NCI-H524 (cell line): Measurements from ENCODE around the gene IL17C.
"Not testable (repeated sequence)": the region's sequence is repeated elsewhere in the genome, so short reads cannot be mapped to it uniquely, and the experiment has no call there.

Experiments
- DNase-seq, 2 experiments: peaks; one replicate each; lab custom pipeline; 2025; lab: John Stamatoyannopoulos, UW

IL17C gene

DNA sequence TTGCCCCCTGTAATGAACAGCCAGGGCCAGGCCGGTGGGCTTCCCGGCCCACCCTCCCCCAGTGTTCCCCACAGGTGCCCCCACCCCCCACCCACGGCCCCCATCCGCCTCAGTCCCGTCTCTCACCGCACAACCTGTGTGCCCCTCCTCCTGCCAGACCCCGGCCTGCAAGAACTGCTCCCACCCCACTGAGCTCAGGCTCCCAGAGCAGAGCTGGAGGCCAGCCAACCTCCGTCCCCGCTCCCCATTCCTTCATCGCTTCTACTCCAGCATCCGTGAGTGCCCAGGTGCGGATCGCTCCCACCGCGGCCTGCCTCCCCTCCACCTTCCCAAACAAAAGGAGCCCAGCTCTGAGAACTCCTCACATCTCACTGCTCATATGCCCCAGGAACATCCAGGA, 20.3 kb downstream of the IL17C start:
- no peak for DNase-seq

GRCh38 chr16:88659160-88659559, 20.8 kb downstream of the IL17C start:
- peak; percentile 19 to 62 for DNase-seq

DNA sequence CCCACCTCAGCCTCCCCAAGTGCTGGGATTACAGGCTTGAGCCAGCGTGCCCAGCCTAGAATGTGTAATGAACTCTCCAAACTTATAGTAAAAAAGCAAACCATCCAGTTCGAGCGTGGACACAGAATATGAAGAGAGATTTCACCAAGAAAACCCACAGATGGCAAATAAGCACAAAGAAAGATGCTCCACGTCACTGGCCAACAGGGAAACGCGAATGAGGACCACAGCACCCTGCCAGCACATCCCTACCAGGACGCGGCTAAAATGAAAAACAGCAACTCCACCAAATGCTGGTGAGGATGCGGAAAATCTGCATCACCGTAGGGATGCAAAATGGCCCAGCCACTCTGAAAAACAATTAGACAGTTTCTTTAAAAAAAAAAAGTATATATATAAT, 23.1 kb downstream of the IL17C start:
- DNase-seq: no peak

GRCh38 chr16:88662222-88662842, 24.0 kb downstream of the IL17C start:
- DNase-seq: no peak

- DNase-seq: peak; percentile 91 to 99
Measured at GRCh38 chr16:88662843-88663606, 24.7 kb downstream of the IL17C start, which contains the start of gene MVD. Gene MVD (minus strand): TSS chr16:88663091. CDS start chr16:88663080, 11 bp downstream.

GRCh38 chr16:88665148-88665547, 26.8 kb downstream of the IL17C start:
- DNase-seq: no peak

DNA sequence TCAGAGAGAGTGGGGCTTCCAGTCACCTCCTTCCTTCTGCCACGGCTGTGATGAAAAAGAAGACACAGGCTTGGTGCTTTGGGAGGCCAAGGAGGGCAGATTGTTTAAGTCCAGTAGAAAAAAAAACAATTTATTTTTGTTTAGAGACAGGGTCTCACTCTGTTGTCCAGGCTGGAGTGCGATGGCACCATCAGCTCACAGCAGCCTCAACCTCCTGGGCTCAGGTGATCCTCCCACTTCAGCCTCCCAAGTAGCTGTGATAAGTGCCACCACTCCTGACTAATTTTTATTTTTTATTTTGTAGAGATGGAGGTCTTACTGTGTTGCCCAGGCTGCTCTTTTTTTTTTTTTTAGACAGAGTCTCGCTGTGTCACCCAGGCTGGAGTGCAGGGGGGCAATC, 27.2 kb downstream of the IL17C start:
- no peak for DNase-seq

DNA sequence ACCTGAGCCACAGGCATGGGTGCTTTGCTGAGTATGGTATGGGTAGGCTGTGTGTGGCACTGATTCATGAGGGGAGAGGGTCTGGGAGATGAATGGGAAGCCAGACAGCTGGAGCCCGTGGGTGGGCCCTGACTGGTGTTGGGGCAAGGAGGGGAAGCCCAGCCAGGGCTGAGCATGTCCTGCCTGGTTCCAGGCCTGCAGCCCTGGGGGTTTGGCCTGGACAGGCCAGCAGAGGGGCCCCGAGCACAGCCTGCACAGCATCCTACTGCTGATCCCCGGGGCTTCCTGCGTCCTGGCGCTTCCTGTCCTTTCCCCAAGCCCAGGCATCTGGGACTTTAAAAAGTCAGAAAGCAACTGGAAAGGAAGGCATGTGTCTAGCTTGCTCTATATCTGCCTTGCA, 29.1 kb downstream of the IL17C start:
- DNase-seq: no peak

DNA sequence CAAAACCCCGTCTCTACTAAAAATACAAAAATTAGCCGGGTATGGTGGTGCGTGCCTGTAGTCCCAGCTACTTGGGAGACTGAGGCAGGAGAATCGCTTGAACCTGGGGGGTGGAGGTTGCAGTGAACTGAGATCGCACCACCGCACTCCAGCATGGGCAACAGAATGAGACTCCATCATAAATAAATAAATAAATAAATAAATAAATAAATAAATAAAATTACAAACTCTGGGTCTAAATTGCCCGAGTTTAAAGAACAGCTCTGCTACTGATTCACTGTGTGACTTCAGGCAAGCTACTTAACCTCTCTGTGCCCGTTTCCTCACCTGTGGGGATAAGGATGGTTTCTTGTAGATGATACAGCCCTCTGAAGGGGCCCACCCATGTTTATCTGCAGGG, 31.1 kb downstream of the IL17C start:
- not testable (repeated sequence) for DNase-seq

DNA sequence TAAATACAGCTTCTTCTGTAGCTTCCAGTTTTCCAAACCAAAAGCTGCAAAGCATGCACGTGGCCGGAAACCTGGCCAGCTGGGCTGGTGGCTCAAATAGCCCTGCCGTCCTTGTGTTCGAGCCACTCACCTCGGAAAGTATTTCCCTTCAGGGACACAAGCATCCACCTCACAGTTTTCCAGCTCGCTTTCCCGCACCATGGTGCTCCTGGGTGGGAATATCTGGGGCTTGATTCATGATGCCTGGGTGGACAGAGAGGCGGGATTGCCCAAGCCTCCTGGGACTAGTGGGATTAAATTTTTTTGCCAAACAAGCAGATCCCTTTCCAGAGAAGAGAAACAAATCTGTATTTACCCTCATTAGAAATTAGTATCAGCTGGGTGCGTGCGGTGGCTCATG, 31.6 kb downstream of the IL17C start:
- DNase-seq: no peak

GRCh38 chr16:88671806-88672205, 33.4 kb downstream of the IL17C start:
- DNase-seq: no peak

DNA sequence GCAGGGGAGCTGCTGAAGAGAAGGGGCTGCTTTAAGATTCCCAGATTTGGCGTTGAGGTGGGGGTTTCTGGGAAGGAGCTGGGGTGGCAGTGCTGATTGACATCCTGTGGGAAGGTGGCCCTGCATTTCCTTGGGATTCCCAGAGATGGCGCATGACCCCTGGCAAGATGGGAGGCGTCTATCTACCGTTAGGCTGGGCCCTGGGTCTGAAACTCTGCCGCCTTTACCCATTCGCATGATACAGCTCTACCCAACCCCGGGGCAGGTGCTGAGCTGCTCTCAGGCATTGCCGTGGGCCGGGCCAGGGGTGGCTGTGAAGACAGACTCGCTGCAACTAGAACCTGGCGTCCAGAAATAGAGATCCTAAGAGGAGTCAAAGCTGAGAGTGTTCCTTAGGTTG, 34.4 kb downstream of the IL17C start:
- peak in 1 of 2 experiments; percentile 65 for DNase-seq

- DNase-seq: no peak
Measured at GRCh38 chr16:88673716-88674379, 35.5 kb downstream of the IL17C start.

- no peak for DNase-seq
Measured at GRCh38 chr16:88676502-88677242, 38.3 kb downstream of the IL17C start.

- no peak for DNase-seq
Measured at GRCh38 chr16:88677721-88678120, 39.3 kb downstream of the IL17C start.

GRCh38 chr16:88678224-88678979, 40.0 kb downstream of the IL17C start:
- no peak for DNase-seq

- no peak for DNase-seq
Measured at GRCh38 chr16:88680554-88681083, 42.2 kb downstream of the IL17C start.

DNA sequence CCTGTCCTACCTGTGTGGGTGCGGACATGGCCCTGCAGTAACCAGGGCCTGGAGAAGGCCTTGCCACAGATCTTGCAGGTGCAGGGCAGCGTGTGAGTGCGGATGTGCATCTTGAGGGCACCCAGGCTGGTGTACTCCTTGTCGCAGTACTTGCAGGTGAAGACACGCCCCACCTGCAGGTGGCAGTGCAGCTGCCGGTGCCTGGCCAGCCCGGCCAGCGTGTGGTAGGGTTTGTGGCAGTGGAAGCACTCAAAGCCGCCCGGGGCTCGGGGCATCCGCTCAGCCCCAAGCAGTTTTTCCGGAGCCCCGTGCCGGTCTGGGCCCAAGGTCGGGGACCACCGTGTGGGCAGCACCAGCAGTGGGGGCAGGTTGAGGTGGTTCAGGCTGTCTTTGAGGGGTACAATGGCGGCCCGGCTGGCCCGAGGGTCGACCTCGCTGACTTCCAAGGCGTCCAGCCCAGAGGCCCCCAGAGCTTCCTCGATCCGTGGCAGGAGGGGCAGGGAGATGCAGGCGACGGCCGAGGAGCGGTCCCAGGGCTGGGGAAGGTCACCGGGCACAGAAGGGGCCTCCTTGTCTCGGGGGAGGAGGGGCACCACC, 42.8 kb downstream of the IL17C start:
- DNase-seq: no peak

- DNase-seq: no peak
Measured at GRCh38 chr16:88681709-88682451, 43.5 kb downstream of the IL17C start.

DNA sequence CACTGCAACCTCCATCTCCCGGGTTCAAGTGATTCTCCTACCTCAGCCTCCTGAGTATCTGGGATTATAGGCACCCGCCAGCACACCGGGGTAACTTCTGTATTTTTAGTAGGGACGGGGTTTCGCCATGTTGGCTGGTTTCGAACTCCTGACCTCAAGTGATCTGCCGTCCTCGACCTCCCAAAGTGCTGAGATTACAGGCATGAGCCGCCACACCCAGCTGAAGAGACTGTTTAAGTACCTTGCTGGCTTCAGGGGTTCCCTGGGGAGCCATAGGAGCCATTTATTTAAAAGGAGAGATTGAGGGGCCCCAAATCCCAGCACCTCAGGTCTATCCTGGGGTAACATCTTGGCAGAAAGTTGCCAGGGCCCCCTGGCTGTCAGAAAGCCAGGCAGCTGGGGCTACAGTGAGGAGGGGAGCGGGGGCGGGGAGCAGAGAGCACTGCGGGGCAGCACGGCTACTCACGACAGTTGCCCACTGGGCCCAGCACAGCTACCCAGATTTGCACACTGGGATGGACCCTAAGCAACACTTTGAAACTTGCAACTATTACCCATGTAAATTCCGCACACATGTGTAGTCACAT, 46.3 kb downstream of the IL17C start:
- no peak for DNase-seq
